HCT116 (cell line): Measurements from ENCODE around the gene PRELP. TPM values are rescaled to one million over a fixed set of nuclear protein-coding genes. Genes with fewer than 3 reads are reported as not detected.

ENCODE experiments used
- ATAC-seq: fragments of 200-7000 bp; cut with Tn5 transposase; 2 replicates; pipeline ENCODE4 v1.9.1; 2020; ENCODE audit warnings: mild to moderate bottlenecking, moderate library complexity
- BruUV-seq: library from RNA; stranded (reverse); fragments of 400-500 nt; replicated peaks from 2 replicates; lab custom pipeline; 2021; lab: Mats Ljungman, UMichigan
- CTCF ChIA-PET: fragments of 300-600 bp; sonication (Branson Sonifier 250); formaldehyde crosslinking; loops from one replicate; lab custom pipeline; 2021; ENCODE audit warnings: antibody characterized with exemption; lab: Charles Lee
- POLR2A ChIA-PET: fragments of 300-600, 350-600 bp; sonication (Branson Sonifier 250); formaldehyde crosslinking; loops from one replicate; lab custom pipeline; 2021; ENCODE audit warnings: antibody characterized with exemption; lab: Charles Lee
- RAD21 ChIA-PET, 2 experiments: fragments of 300-600 bp; sonication (Branson Sonifier 250); formaldehyde crosslinking; loops; one replicate each; lab custom pipeline; 2023; ENCODE audit warnings: low total read pairs in 2 of 2; ENCODE audit not compliant: uncharacterized antibody in 2 of 2, unreplicated experiment in 2 of 2, low non-redundant PET in 1 of 2; lab: Charles Lee
- DNase-seq: peaks from one replicate; pipeline ENCODE4 v3.0.0-alpha.2; 2010; ENCODE audit warnings: low read depth, low spot score
- H2AFZ ChIP-seq: fragments of 200-600 bp; shearing (Covaris generic), sonication (generic); 2 replicates; pipeline ENCODE4 v1.6.1; 2017; ENCODE audit warnings: low read depth, mixed run types, mixed read lengths, antibody characterized with exemption, low read length; ENCODE audit not compliant: poor library complexity, severe bottlenecking
- H3K27ac ChIP-seq: 2 replicates; pipeline ENCODE4 v1.5.1; 2012; ENCODE audit warnings: low read depth, low read length
- H3K27me3 ChIP-seq: fragments of 200-600 bp; sonication (generic); 2 replicates; pipeline ENCODE4 v1.6.1; 2016; ENCODE audit warnings: mixed run types, low read length, mixed read lengths; ENCODE audit not compliant: insufficient read depth
- H3K36me3 ChIP-seq, 2 experiments: fragments of 200-500 bp in 1 of 2; fragments of 200-600 bp in 1 of 2; sonication (Bioruptor generic) in 1 of 2; sonication (generic) in 1 of 2; 2 replicates each; pipeline versions ENCODE4 v1.5.1 to v1.6.1; 2014 to 2016; ENCODE audit warnings: low read length in 2 of 2, inconsistent platforms in 1 of 2, mixed read lengths in 1 of 2, mixed run types in 1 of 2; ENCODE audit not compliant: insufficient read depth in 2 of 2, control insufficient read depth in 1 of 2
- H3K4me1 ChIP-seq, 2 experiments: fragments of 200-600 bp in 1 of 2; sonication (generic) in 1 of 2; 2 replicates each; pipeline versions ENCODE4 v1.5.1 to v1.6.1; 2012 to 2017; ENCODE audit warnings: low read length in 2 of 2, inconsistent platforms in 1 of 2, mild to moderate bottlenecking in 1 of 2, mixed read lengths in 1 of 2, mixed run types in 1 of 2, moderate library complexity in 1 of 2; ENCODE audit not compliant: insufficient read depth in 2 of 2, control insufficient read depth in 1 of 2
- H3K4me2 ChIP-seq: fragments of 200-600 bp; sonication (generic); 2 replicates; pipeline ENCODE4 v1.6.1; 2017; ENCODE audit warnings: mixed run types, low read length, mixed read lengths
- H3K4me3 ChIP-seq, 2 experiments: fragments of 200-600 bp in 1 of 2; sonication (generic) in 1 of 2; replicated peaks in 1 of 2; 2 replicates each; pipeline ENCODE4 v1.5.1; 2011 to 2016; ENCODE audit warnings: low read length in 2 of 2, control low read depth in 1 of 2, low read depth in 1 of 2, mild to moderate bottlenecking in 1 of 2, mixed read lengths in 1 of 2, mixed run types in 1 of 2
- H3K79me2 ChIP-seq: fragments of 200-600 bp; sonication (generic); 2 replicates; pipeline ENCODE4 v1.6.1; 2017; ENCODE audit warnings: mild to moderate bottlenecking, mixed run types, low read length, moderate library complexity, mixed read lengths; ENCODE audit not compliant: insufficient read depth
- H3K9ac ChIP-seq: fragments of 200-600 bp; sonication (generic); 2 replicates; pipeline ENCODE4 v1.6.1; 2016; ENCODE audit warnings: low read length, mixed read lengths
- H3K9me2 ChIP-seq: fragments of 200-600 bp; sonication (generic), shearing (Covaris generic); 2 replicates; pipeline ENCODE4 v1.6.1; 2017; ENCODE audit warnings: mixed run types, mild to moderate bottlenecking, moderate library complexity; ENCODE audit not compliant: insufficient read depth
- H3K9me3 ChIP-seq, 2 experiments: fragments of 200-500 bp in 1 of 2; fragments of 200-600 bp in 1 of 2; sonication (Bioruptor generic) in 1 of 2; sonication (generic) in 1 of 2; 2 replicates each; pipeline ENCODE4 v1.6.1; 2014 to 2017; ENCODE audit warnings: low read length in 2 of 2, mixed read lengths in 2 of 2, inconsistent platforms in 1 of 2, low read depth in 1 of 2, mild to moderate bottlenecking in 1 of 2, mixed run types in 1 of 2, moderate library complexity in 1 of 2; ENCODE audit not compliant: control insufficient read depth in 1 of 2, insufficient read depth in 1 of 2
- H4K20me1 ChIP-seq: fragments of 200-600 bp; sonication (generic), shearing (Covaris generic); 2 replicates; pipeline ENCODE4 v1.6.1; 2017; ENCODE audit warnings: mixed run types, mild to moderate bottlenecking, moderate library complexity; ENCODE audit not compliant: insufficient read depth
- EGR1 ChIP-seq: IDR thresholded peaks from 2 replicates; pipeline ENCODE4 v1.6.1; 2012; ENCODE audit warnings: low read depth
- ELF1 ChIP-seq: IDR thresholded peaks from 2 replicates; pipeline ENCODE4 v1.6.1; 2012; ENCODE audit warnings: low read depth, borderline replicate concordance
- EZH2 ChIP-seq: fragments of 200-600 bp; sonication (generic); IDR thresholded peaks from 2 replicates; pipeline ENCODE4 v1.6.1; 2017; ENCODE audit warnings: antibody characterized with exemption, mixed run types
- FOSL1 ChIP-seq: IDR thresholded peaks from 2 replicates; pipeline ENCODE4 v1.6.1; 2012; ENCODE audit warnings: low read depth
- POLR2A ChIP-seq: IDR thresholded peaks from 2 replicates; pipeline ENCODE4 v1.7.0; 2011; ENCODE audit warnings: borderline replicate concordance; ENCODE audit not compliant: insufficient read depth, insufficient read length; ENCODE audit errors: extremely low read depth
- RAD21 ChIP-seq: IDR thresholded peaks from 2 replicates; pipeline ENCODE4 v1.6.1; 2012; ENCODE audit warnings: low read depth, mild to moderate bottlenecking
- SIN3A ChIP-seq: IDR thresholded peaks from 2 replicates; pipeline ENCODE4 v1.6.1; 2012; ENCODE audit warnings: low read depth
- SRF ChIP-seq: IDR thresholded peaks from 2 replicates; pipeline ENCODE4 v1.6.1; 2012; ENCODE audit warnings: low read depth
- TCF7L2 ChIP-seq: IDR thresholded peaks from 2 replicates; pipeline ENCODE4 v1.7.0; 2011; ENCODE audit warnings: borderline replicate concordance, inconsistent platforms; ENCODE audit not compliant: insufficient read depth, insufficient read length; ENCODE audit errors: extremely low read depth
- YY1 ChIP-seq: IDR thresholded peaks from 2 replicates; pipeline ENCODE4 v1.6.1; 2011; ENCODE audit warnings: low read length, low read depth, moderate library complexity, mild to moderate bottlenecking; ENCODE audit not compliant: insufficient replicate concordance; ENCODE audit errors: extremely low read depth
- ZNF274 ChIP-seq: fragments of 200-500 bp; sonication (Bioruptor generic); IDR thresholded peaks from 2 replicates; pipeline ENCODE4 v1.6.1; 2014; ENCODE audit warnings: mild to moderate bottlenecking, low read depth, low read length, inconsistent platforms
- intact Hi-C: fragments of 100-400 bp; cut with micrococcal nuclease; formaldehyde crosslinking; loops from 2 replicates; pipeline ENCODE4 v1.10.0; 2022
- total RNA-seq: library from RNA; stranded (reverse); gene quantifications from one replicate; pipeline ENCODE4 v1.2.1, GENCODE V29; 2021; ENCODE audit not compliant: unreplicated experiment
- TF ChIP-seq, protein P1 (sequence below): IDR thresholded peaks from 2 replicates; pipeline ENCODE4 v1.6.1; 2012; ENCODE audit warnings: low read depth
- TF ChIP-seq, protein P2 (sequence below): IDR thresholded peaks from 2 replicates; pipeline ENCODE4 v1.6.1; 2012
- TF ChIP-seq, protein P3 (sequence below): IDR thresholded peaks from 2 replicates; pipeline ENCODE4 v1.6.1; 2012
- TF ChIP-seq, protein P4 (sequence below): IDR thresholded peaks from 2 replicates; pipeline ENCODE4 v1.6.1; 2011; ENCODE audit warnings: mild to moderate bottlenecking, low read length, moderate library complexity; ENCODE audit not compliant: insufficient replicate concordance; ENCODE audit errors: extremely low read depth

Gene PRELP
- total RNA-seq, 1 experiment from 2014 or later: 0.10 TPM

GRCh38 chr1:203456577-203456976 lies 19.0 kb upstream of the PRELP start (continued):
- TF ChIP-seq, protein P1, sequence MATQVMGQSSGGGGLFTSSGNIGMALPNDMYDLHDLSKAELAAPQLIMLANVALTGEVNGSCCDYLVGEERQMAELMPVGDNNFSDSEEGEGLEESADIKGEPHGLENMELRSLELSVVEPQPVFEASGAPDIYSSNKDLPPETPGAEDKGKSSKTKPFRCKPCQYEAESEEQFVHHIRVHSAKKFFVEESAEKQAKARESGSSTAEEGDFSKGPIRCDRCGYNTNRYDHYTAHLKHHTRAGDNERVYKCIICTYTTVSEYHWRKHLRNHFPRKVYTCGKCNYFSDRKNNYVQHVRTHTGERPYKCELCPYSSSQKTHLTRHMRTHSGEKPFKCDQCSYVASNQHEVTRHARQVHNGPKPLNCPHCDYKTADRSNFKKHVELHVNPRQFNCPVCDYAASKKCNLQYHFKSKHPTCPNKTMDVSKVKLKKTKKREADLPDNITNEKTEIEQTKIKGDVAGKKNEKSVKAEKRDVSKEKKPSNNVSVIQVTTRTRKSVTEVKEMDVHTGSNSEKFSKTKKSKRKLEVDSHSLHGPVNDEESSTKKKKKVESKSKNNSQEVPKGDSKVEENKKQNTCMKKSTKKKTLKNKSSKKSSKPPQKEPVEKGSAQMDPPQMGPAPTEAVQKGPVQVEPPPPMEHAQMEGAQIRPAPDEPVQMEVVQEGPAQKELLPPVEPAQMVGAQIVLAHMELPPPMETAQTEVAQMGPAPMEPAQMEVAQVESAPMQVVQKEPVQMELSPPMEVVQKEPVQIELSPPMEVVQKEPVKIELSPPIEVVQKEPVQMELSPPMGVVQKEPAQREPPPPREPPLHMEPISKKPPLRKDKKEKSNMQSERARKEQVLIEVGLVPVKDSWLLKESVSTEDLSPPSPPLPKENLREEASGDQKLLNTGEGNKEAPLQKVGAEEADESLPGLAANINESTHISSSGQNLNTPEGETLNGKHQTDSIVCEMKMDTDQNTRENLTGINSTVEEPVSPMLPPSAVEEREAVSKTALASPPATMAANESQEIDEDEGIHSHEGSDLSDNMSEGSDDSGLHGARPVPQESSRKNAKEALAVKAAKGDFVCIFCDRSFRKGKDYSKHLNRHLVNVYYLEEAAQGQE: no peak
- TF ChIP-seq EZH2: no peak
- TF ChIP-seq, protein P2, sequence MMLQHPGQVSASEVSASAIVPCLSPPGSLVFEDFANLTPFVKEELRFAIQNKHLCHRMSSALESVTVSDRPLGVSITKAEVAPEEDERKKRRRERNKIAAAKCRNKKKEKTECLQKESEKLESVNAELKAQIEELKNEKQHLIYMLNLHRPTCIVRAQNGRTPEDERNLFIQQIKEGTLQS: no peak
- TF ChIP-seq, protein P3, sequence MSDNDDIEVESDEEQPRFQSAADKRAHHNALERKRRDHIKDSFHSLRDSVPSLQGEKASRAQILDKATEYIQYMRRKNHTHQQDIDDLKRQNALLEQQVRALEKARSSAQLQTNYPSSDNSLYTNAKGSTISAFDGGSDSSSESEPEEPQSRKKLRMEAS: no peak
- no peak for TF ChIP-seq FOSL1
- TF ChIP-seq YY1: no peak
- no peak for TF ChIP-seq RAD21
- TF ChIP-seq SRF: no peak

- no TSS peak for BruUV-seq
- ChIA-PET POLR2A (no interaction called here), RAD21 (no interaction called here), CTCF (no interaction called here)
- Histone ChIP-seq H3K9ac (no peak overlapping the region), H3K4me2 (no peak overlapping the region), H3K36me3 (no peaks in the 10 kb centered on the region), H3K9me2 (no peaks in the 10 kb centered on the region), H2AFZ (no peak overlapping the region), H3K27ac (no peak overlapping the region), H3K79me2 (no peaks in the 10 kb centered on the region), H3K4me1 (no peaks in the 10 kb centered on the region), H4K20me1 (no peaks in the 10 kb centered on the region), H3K27me3 (peaks cover 5% of the 10 kb centered on the region; the same call in 1 of the 2 replicates), H3K4me3 (no peak overlapping the region), H3K9me3 (no peaks in the 10 kb centered on the region)
- DNase-seq (no peak), ATAC-seq (no peak)
- intact Hi-C loops: no loop called here
- TF ChIP-seq SIN3A: no peak
- TF ChIP-seq, protein P3: no peak
- no peak for TF ChIP-seq RAD21
- no peak for TF ChIP-seq ELF1
- no peak for TF ChIP-seq SRF
- TF ChIP-seq ZNF274: no peak
- TF ChIP-seq, protein P4, sequence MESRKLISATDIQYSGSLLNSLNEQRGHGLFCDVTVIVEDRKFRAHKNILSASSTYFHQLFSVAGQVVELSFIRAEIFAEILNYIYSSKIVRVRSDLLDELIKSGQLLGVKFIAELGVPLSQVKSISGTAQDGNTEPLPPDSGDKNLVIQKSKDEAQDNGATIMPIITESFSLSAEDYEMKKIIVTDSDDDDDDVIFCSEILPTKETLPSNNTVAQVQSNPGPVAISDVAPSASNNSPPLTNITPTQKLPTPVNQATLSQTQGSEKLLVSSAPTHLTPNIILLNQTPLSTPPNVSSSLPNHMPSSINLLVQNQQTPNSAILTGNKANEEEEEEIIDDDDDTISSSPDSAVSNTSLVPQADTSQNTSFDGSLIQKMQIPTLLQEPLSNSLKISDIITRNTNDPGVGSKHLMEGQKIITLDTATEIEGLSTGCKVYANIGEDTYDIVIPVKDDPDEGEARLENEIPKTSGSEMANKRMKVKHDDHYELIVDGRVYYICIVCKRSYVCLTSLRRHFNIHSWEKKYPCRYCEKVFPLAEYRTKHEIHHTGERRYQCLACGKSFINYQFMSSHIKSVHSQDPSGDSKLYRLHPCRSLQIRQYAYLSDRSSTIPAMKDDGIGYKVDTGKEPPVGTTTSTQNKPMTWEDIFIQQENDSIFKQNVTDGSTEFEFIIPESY: no peak
- no peak for TF ChIP-seq TCF7L2
- TF ChIP-seq FOSL1: no peak
- TF ChIP-seq, protein P1: no peak
- TF ChIP-seq POLR2A: no peak
- TF ChIP-seq EGR1: no peak
Observed at GRCh38 chr1:203458078-203458477, 17.5 kb upstream of the PRELP start.
